DND-41 (cell line): ENCODE results near the gene TNRC6A.
"Not testable (repeated sequence)": the region's sequence is repeated elsewhere in the genome, so short reads cannot be mapped to it uniquely, and the experiment has no call there.

Experiments used
- ATAC-seq: fragments of 200-7000 bp; cut with Tn5 transposase; 3 replicates; pipeline ENCODE4 v1.9.1; 2021; ENCODE audit warnings: low read depth; ENCODE audit not compliant: insufficient read depth
- DNase-seq: peaks from one replicate; pipeline ENCODE4 v3.0.0-alpha.2; 2020
- H2AFZ ChIP-seq: 2 replicates; pipeline ENCODE4 v1.6.0; 2012; ENCODE audit warnings: low read depth, low read length
- H3K27ac ChIP-seq: 2 replicates; pipeline ENCODE4 v1.5.1; 2012; ENCODE audit warnings: low read length, inconsistent platforms
- H3K27me3 ChIP-seq: fragments of 200-600 bp; sonication (generic); 2 replicates; pipeline ENCODE4 v1.6.0; 2012; ENCODE audit warnings: low read length, mild to moderate bottlenecking, inconsistent platforms; ENCODE audit not compliant: insufficient read depth, poor library complexity
- H3K36me3 ChIP-seq: 2 replicates; pipeline ENCODE4 v1.5.1; 2012; ENCODE audit warnings: low read length, inconsistent platforms; ENCODE audit not compliant: insufficient read depth
- H3K4me1 ChIP-seq: 2 replicates; pipeline ENCODE4 v1.5.1; 2012; ENCODE audit warnings: mild to moderate bottlenecking, low read length; ENCODE audit not compliant: insufficient read depth
- H3K4me2 ChIP-seq: 2 replicates; pipeline ENCODE4 v1.6.0; 2012; ENCODE audit warnings: mild to moderate bottlenecking, moderate library complexity, low read length, inconsistent platforms; ENCODE audit not compliant: insufficient read depth
- H3K4me3 ChIP-seq, 2 experiments: fragments of 200-600 bp in 1 of 2; shearing (Covaris generic) in 1 of 2; 2 replicates each; pipeline ENCODE4 v1.5.1; 2012 to 2016; ENCODE audit warnings: inconsistent platforms in 2 of 2, low read length in 2 of 2, mild to moderate bottlenecking in 2 of 2, low read depth in 1 of 2, moderate library complexity in 1 of 2
- H3K79me2 ChIP-seq: 2 replicates; pipeline ENCODE4 v1.6.0; 2012; ENCODE audit warnings: low read length, inconsistent platforms; ENCODE audit not compliant: insufficient read depth
- H3K9ac ChIP-seq: 2 replicates; pipeline ENCODE4 v1.6.0; 2012; ENCODE audit warnings: low read depth, mild to moderate bottlenecking, inconsistent platforms, low read length, moderate library complexity
- H3K9me3 ChIP-seq: 2 replicates; pipeline ENCODE4 v1.5.1; 2012; ENCODE audit warnings: low read length, moderate library complexity, mild to moderate bottlenecking, inconsistent platforms; ENCODE audit not compliant: insufficient read depth, severe bottlenecking
- H4K20me1 ChIP-seq: 2 replicates; pipeline ENCODE4 v1.6.0; 2012; ENCODE audit warnings: low read length; ENCODE audit not compliant: insufficient read depth
- EZH2 ChIP-seq: IDR thresholded peaks from 3 replicates; pipeline ENCODE4 v1.6.1; 2012; ENCODE audit warnings: borderline replicate concordance, low read depth, mild to moderate bottlenecking, moderate library complexity, low read length, inconsistent platforms; ENCODE audit not compliant: severe bottlenecking
- TF ChIP-seq, protein P1 (sequence below): IDR thresholded peaks from 2 replicates; pipeline ENCODE4 v1.5.1; 2012; ENCODE audit warnings: borderline replicate concordance, low read length, moderate library complexity, mild to moderate bottlenecking; ENCODE audit not compliant: poor library complexity, severe bottlenecking; ENCODE audit errors: extremely low read depth

The TNRC6A gene

GRCh38 chr16:24747441-24747840 lies 18.0 kb downstream of the TNRC6A start:
- peaks cover 99% of the 10 kb centered on the region for H3K79me2 ChIP-seq
- no peaks in the 10 kb centered on the region for H3K4me1 ChIP-seq
- TF ChIP-seq, protein P1, sequence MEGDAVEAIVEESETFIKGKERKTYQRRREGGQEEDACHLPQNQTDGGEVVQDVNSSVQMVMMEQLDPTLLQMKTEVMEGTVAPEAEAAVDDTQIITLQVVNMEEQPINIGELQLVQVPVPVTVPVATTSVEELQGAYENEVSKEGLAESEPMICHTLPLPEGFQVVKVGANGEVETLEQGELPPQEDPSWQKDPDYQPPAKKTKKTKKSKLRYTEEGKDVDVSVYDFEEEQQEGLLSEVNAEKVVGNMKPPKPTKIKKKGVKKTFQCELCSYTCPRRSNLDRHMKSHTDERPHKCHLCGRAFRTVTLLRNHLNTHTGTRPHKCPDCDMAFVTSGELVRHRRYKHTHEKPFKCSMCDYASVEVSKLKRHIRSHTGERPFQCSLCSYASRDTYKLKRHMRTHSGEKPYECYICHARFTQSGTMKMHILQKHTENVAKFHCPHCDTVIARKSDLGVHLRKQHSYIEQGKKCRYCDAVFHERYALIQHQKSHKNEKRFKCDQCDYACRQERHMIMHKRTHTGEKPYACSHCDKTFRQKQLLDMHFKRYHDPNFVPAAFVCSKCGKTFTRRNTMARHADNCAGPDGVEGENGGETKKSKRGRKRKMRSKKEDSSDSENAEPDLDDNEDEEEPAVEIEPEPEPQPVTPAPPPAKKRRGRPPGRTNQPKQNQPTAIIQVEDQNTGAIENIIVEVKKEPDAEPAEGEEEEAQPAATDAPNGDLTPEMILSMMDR, result no peak
- TF ChIP-seq EZH2, result no peak
- no peaks in the 10 kb centered on the region for H3K9me3 ChIP-seq
- peaks cover 91% of the 10 kb centered on the region for H4K20me1 ChIP-seq
- no peak overlapping the region for H3K4me2 ChIP-seq
- no peak overlapping the region for H3K27ac ChIP-seq
- H3K9ac ChIP-seq, result no peak overlapping the region
- ATAC-seq (no peak), DNase-seq (no peak)
- H3K36me3 ChIP-seq, result peaks cover 27% of the 10 kb centered on the region; the same call in 1 of the 2 replicates
- no peak overlapping the region for H3K4me3 ChIP-seq
- H2AFZ ChIP-seq, result no peak overlapping the region
- H3K27me3 ChIP-seq, result no peaks in the 10 kb centered on the region

DNA sequence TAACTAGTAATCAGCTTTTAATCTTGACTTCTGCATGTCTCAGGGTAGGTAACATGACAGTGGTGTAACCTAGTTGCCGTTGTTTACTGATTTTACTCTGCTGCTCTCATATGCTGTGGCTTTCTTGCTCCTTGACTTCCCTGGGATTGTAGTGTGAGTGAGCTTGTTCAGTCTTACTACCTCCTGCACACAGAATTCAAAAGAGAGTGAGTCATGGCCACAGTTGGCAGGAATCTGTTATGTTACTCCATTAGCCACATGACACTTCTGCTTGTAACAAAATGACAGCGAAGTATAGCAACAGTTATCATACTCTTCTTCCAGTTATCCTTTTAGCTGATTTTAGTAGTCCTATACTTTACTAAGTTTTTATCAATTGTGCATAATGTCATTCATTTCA lies 18.8 kb downstream of the TNRC6A start:
- Histone ChIP-seq H4K20me1 (peaks cover 91% of the 10 kb centered on the region), H3K9me3 (no peaks in the 10 kb centered on the region), H3K79me2 (peaks cover 99% of the 10 kb centered on the region), H3K4me1 (no peaks in the 10 kb centered on the region), H3K9ac (no peak overlapping the region), H3K27ac (no peak overlapping the region), H2AFZ (no peak overlapping the region), H3K4me2 (no peak overlapping the region), H3K27me3 (no peaks in the 10 kb centered on the region), H3K36me3 (peaks cover 23% of the 10 kb centered on the region; the same call in 1 of the 2 replicates), H3K4me3 (no peak overlapping the region)
- ATAC-seq (no peak), DNase-seq (no peak)
- TF ChIP-seq, protein P1, result no peak
- TF ChIP-seq EZH2, result no peak

- Histone ChIP-seq H4K20me1 (peaks cover 86% of the 10 kb centered on the region), H3K9me3 (no peaks in the 10 kb centered on the region), H3K4me3 (no peak overlapping the region), H3K36me3 (peaks cover 23% of the 10 kb centered on the region; the same call in 1 of the 2 replicates), H3K27me3 (no peaks in the 10 kb centered on the region), H3K4me1 (no peaks in the 10 kb centered on the region), H3K79me2 (peaks cover 98% of the 10 kb centered on the region), H3K27ac (no peak overlapping the region), H2AFZ (no peak overlapping the region), H3K4me2 (no peak overlapping the region), H3K9ac (no peak overlapping the region)
- no peak for TF ChIP-seq EZH2
- TF ChIP-seq, protein P1, result no peak
- ATAC-seq (no peak), DNase-seq (no peak)
Measured at GRCh38 chr16:24749310-24749709, 19.9 kb downstream of the TNRC6A start.

- not testable (repeated sequence) for H3K4me3 ChIP-seq, H3K4me2 ChIP-seq, H3K4me1 ChIP-seq, H3K9ac ChIP-seq, DNase-seq, H3K27ac ChIP-seq, ATAC-seq, H3K9me3 ChIP-seq, H3K27me3 ChIP-seq, H2AFZ ChIP-seq
- peaks cover 23% of the 10 kb centered on the region; the same call in 1 of the 2 replicates for H3K36me3 ChIP-seq
- peaks cover 98% of the 10 kb centered on the region for H3K79me2 ChIP-seq
- peaks cover 87% of the 10 kb centered on the region for H4K20me1 ChIP-seq
Measured at GRCh38 chr16:24749872-24750271, 20.4 kb downstream of the TNRC6A start.
